ENCODE results near the gene PSMD10.

- TF ChIP-seq CTCF (IDR thresholded peaks at IDR 0.05; ENCODE audit: low read length) (no peak), EZH2phosphoT487 (IDR thresholded peaks at IDR 0.05; ENCODE audit: low read length) (no peak), EZH2 (optimal IDR thresholded peaks at IDR 0.05; ENCODE audit: low read depth, low read length) (no peak)
Observed at GRCh38 chrX:108068121-108068520, 23.2 kb downstream of the PSMD10 start.

All from MM.1S (cell line).